Vagina (tissue), 2 donors: Measurements from ENCODE around the gene TAGLN2. TPM values are rescaled to one million over a fixed set of nuclear protein-coding genes. Genes with fewer than 3 reads are reported as not detected.
A peak's percentile ranks its signal among the peaks of the same experiment; 100 is the strongest.

Experiments used
- DNase-seq, 2 donors: peaks; one replicate each; pipeline ENCODE4 v3.0.0-alpha.2; 2017; ENCODE audit errors: extremely low spot score in 2 of 2
- H3K27ac ChIP-seq: fragments of 200-600 bp; sonication (generic); one replicate; pipeline ENCODE4 v1.5.1; 2019
- H3K27me3 ChIP-seq: fragments of 200-600 bp; sonication (generic); one replicate; pipeline ENCODE4 v1.5.1; 2019
- H3K36me3 ChIP-seq, 2 donors: fragments of 200-600 bp; sonication (generic); one replicate each; pipeline ENCODE4 v1.5.1; 2017 to 2019
- H3K4me1 ChIP-seq: fragments of 200-600 bp; sonication (generic); one replicate; pipeline ENCODE4 v1.5.1; 2019
- H3K4me3 ChIP-seq, 2 donors: fragments of 200-600 bp; sonication (generic); 1 replicate in 1 of 2; 2 replicates in 1 of 2; pipeline ENCODE4 v1.5.1; 2016 to 2019
- H3K9me3 ChIP-seq: fragments of 200-600 bp; sonication (generic); one replicate; pipeline ENCODE4 v1.5.1; 2019
- CTCF ChIP-seq, 3 experiments: fragments of 450-650 bp in 2 of 3; fragments of 200-600 bp in 1 of 3; sonication (generic) in 1 of 3; IDR thresholded peaks; one replicate each; pipeline ENCODE4 v1.5.1; 2017 to 2019; ENCODE audit warnings: antibody characterized with exemption in 3 of 3, mild to moderate bottlenecking in 2 of 3, moderate library complexity in 2 of 3
- POLR2A ChIP-seq, 2 donors: fragments of 450-650 bp; IDR thresholded peaks; one replicate each; pipeline ENCODE4 v1.6.1; 2017; ENCODE audit warnings: antibody characterized with exemption in 2 of 2, mild to moderate bottlenecking in 2 of 2, moderate library complexity in 2 of 2
- POLR2AphosphoS5 ChIP-seq, 2 donors: sonication (generic); formaldehyde crosslinking; IDR thresholded peaks; one replicate each; pipeline ENCODE4 v1.9.0; 2017; ENCODE audit warnings: antibody characterized with exemption in 2 of 2, mild to moderate bottlenecking in 2 of 2, low read depth in 1 of 2; ENCODE audit not compliant: insufficient read depth in 1 of 2
- intact Hi-C: fragments of 100-400 bp; cut with DNase I; formaldehyde crosslinking; loops from one replicate; pipeline ENCODE4 v1.15.1; 2023
- total RNA-seq: library from RNA; depleted of rRNA; stranded (reverse); fragments of >200 nt; gene quantifications from one replicate; pipeline ENCODE4 v1.2.3, GENCODE V29; 2016

TAGLN2 gene
- total RNA-seq, 1 donor from 2014 or later = 290 TPM

GRCh38 chr1:159960721-159961381 is 35.5 kb upstream of the TAGLN2 start:
- no peaks in the 10 kb centered on the region for H3K36me3 ChIP-seq
- H3K27ac ChIP-seq = peak overlapping the region; percentile 41
- DNase-seq = no peak
- peaks cover 25% of the 10 kb centered on the region for H3K4me1 ChIP-seq
- no peaks in the 10 kb centered on the region for H3K27me3 ChIP-seq
- H3K4me3 ChIP-seq = peak overlapping the region in 1 of 2 donors; percentile 21
- peak; percentile 37 to 70 for TF ChIP-seq POLR2AphosphoS5 (IDR thresholded peaks at IDR 0.05; ENCODE audit: insufficient read depth in 1 of 2, low read depth in 1 of 2)
- TF ChIP-seq CTCF (IDR thresholded peaks at IDR 0.05) = no peak
- intact Hi-C loops = no loop called here
- H3K9me3 ChIP-seq = no peaks in the 10 kb centered on the region

GRCh38 chr1:159959451-159959850 is 34.1 kb upstream of the TAGLN2 start:
- Histone ChIP-seq H3K36me3 (no peaks in the 10 kb centered on the region), H3K27ac (no peak overlapping the region), H3K4me1 (peaks cover 24% of the 10 kb centered on the region), H3K4me3 (no peak overlapping the region), H3K9me3 (no peaks in the 10 kb centered on the region), H3K27me3 (no peaks in the 10 kb centered on the region)
- TF ChIP-seq POLR2AphosphoS5 (IDR thresholded peaks at IDR 0.05; ENCODE audit: insufficient read depth in 1 of 2, low read depth in 1 of 2) = no peak
- no peak for TF ChIP-seq CTCF (IDR thresholded peaks at IDR 0.05)
- TF ChIP-seq POLR2A (IDR thresholded peaks at IDR 0.05) = no peak
- intact Hi-C loops = no loop called here
- DNase-seq = no peak

GRCh38 chr1:159958719-159959380 is 33.5 kb upstream of the TAGLN2 start:
- no peak for DNase-seq
- Histone ChIP-seq H3K4me1 (peaks cover 18% of the 10 kb centered on the region), H3K27ac (no peak overlapping the region), H3K4me3 (no peak overlapping the region), H3K9me3 (no peaks in the 10 kb centered on the region), H3K27me3 (no peaks in the 10 kb centered on the region), H3K36me3 (no peaks in the 10 kb centered on the region)
- no peak for TF ChIP-seq POLR2A (IDR thresholded peaks at IDR 0.05)
- no peak for TF ChIP-seq CTCF (IDR thresholded peaks at IDR 0.05)
- no peak for TF ChIP-seq POLR2AphosphoS5 (IDR thresholded peaks at IDR 0.05; ENCODE audit: insufficient read depth in 1 of 2, low read depth in 1 of 2)
- intact Hi-C loops = no loop called here

- Histone ChIP-seq H3K27me3 (no peaks in the 10 kb centered on the region), H3K36me3 (no peaks in the 10 kb centered on the region), H3K27ac (no peak overlapping the region), H3K4me3 (no peak overlapping the region), H3K9me3 (no peaks in the 10 kb centered on the region), H3K4me1 (peaks cover 18% of the 10 kb centered on the region)
- intact Hi-C loops = no loop called here
- DNase-seq = no peak
- TF ChIP-seq CTCF (IDR thresholded peaks at IDR 0.05) (no peak), POLR2A (IDR thresholded peaks at IDR 0.05) (no peak), POLR2AphosphoS5 (IDR thresholded peaks at IDR 0.05; ENCODE audit: insufficient read depth in 1 of 2, low read depth in 1 of 2) (no peak)
Observed at GRCh38 chr1:159957824-159958268, 32.5 kb upstream of the TAGLN2 start.

- no peaks in the 10 kb centered on the region for H3K9me3 ChIP-seq
- H3K27me3 ChIP-seq = no peaks in the 10 kb centered on the region
- intact Hi-C loops = no loop called here
- DNase-seq = no peak
- H3K36me3 ChIP-seq = no peaks in the 10 kb centered on the region
- no peak overlapping the region for H3K4me3 ChIP-seq
- peaks cover 3% of the 10 kb centered on the region for H3K4me1 ChIP-seq
- TF ChIP-seq POLR2AphosphoS5 (IDR thresholded peaks at IDR 0.05; ENCODE audit: insufficient read depth in 1 of 2, low read depth in 1 of 2) = no peak
- H3K27ac ChIP-seq = no peak overlapping the region
Observed at GRCh38 chr1:159955456-159955855, 30.1 kb upstream of the TAGLN2 start.
